ENCODE results near the gene DOCK9.
"Not testable (repeated sequence)": the region's sequence is repeated elsewhere in the genome, so short reads cannot be mapped to it uniquely, and the experiment has no call there.

Gene DOCK9

GRCh38 chr13:98915981-98916380 is 61.9 kb downstream of the DOCK9 start:
- DNase-seq: no peak

GRCh38 chr13:98915563-98915962 is 62.3 kb downstream of the DOCK9 start:
- no peak for DNase-seq

DNA sequence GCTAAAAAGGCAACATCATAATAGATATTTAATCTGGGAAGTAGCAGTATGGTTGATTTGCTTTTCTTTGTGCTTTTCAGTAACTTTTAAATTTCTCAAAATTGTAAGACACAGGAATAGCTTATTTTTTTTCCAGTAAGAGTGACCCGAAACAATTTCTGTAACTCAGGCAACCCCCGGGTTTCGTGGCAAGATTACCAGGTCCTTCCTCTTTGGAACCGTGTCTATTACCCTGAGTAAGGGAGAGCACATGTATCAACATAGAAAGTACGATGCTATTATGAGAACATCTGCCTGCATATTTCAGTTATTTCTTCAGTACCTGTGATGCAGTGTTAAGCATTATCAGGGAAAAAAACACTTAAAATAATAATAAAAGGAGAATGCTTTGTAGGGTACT is 64.1 kb downstream of the DOCK9 start:
- DNase-seq: no peak

GRCh38 chr13:98912846-98913245 is 65.0 kb downstream of the DOCK9 start:
- no peak for DNase-seq

DNA sequence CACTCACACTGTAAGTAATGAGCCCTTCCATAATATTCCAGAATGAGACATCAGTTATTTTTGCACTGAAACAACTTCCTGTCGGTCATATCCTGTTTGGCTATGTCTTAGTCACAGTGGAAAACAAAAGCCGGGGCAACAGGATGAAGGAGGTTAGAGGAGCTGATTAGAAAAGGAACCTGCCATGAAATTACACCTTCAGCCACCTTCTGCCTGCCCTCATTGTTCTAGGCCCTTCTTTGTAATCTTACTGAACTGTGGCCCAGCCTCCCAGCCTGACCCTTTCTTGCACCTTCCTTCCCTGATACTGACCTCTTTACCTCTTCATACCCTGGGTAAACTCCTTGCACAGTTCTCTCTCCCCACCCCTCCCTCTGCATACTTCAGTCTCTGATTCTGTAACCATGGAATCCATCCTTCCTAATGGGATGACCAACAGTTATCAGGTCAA is 67.3 kb downstream of the DOCK9 start:
- peak; percentile 52 for DNase-seq

- peak; percentile 25 for DNase-seq
These were observed 68.8 kb downstream of the DOCK9 start for GRCh38 chr13:98909016-98909415.

GRCh38 chr13:98906746-98907502 is 70.9 kb downstream of the DOCK9 start:
- DNase-seq: no peak

GRCh38 chr13:98905199-98905598 is 72.7 kb downstream of the DOCK9 start:
- DNase-seq: no peak

DNA sequence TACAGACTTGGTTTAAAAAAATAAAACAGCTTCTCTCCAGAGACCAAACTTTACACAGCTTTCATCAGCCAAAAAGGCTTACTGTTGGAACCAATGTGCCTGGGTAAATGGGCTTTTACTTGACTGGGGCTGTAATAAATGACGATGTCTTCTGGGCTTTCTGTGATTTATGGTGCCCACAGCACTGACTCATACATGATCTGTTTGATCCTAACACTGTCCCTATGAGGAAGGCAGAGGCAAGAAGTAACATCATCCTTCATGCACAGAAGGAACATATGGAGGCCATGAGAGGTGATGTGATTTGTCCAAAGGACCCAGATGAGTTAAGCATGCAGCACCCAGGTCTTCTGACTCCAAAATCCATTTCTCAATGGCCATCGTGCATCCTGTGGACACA is 77.4 kb downstream of the DOCK9 start:
- no peak for DNase-seq

DNA sequence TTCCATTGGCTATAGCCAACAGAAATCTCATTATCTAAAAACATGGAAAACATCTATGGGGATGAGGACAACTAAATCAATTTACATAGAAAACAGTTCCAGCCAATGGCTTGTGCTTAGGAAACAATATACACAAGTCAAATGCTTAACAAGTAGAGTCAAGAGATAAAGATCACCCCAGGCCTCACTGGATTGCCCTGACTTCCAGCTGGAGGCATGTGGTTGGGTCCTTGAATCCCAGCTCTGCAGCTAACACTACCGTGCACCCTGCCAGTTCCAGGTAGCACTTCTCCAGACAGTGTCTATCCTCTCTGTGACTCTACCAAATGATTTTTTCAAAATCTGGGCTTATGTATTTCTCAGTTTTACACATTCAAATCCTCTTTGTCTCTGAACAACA is 80.2 kb downstream of the DOCK9 start:
- no peak for DNase-seq

- no peak for DNase-seq
These were observed 81.1 kb downstream of the DOCK9 start for GRCh38 chr13:98896868-98897144.

DNA sequence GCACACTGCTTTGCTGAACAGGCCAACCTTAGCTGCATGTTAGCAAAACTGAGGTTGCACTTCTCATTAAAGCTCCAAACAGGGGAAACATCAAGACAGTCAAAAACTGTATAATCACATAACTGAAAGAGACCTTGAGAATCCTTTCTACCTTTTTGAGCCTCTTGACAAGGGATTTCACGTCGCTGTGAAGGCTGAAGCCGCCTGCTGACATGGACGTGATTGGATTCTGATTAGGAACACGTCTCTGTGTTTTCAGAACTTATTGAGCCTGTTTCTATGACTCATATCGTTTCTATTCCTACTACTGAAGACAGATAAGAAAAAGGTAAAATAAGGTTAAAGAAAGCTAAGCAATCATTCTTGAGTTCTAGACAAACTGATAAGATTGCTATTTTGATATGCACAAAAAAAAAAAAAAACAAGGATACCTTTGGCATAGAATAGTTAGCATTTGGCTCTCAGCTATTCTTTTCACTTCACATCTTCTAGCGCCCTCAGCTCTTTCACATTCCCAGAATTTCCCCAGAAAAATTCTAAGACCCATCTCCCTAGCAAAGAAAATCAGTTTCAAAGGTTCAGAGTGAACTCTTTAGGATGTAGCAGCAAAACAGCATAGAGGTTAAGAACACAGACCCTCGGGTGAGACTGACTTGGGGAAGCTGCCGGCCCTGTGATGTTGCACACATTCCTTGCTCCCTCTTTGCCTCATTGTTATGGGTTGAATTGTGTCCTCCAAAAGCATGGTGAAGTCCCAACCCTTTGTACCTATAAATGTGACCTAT is 81.6 kb downstream of the DOCK9 start:
- no peak for DNase-seq

GRCh38 chr13:98894814-98895213 is 83.0 kb downstream of the DOCK9 start:
- not testable (repeated sequence) for DNase-seq

DNA sequence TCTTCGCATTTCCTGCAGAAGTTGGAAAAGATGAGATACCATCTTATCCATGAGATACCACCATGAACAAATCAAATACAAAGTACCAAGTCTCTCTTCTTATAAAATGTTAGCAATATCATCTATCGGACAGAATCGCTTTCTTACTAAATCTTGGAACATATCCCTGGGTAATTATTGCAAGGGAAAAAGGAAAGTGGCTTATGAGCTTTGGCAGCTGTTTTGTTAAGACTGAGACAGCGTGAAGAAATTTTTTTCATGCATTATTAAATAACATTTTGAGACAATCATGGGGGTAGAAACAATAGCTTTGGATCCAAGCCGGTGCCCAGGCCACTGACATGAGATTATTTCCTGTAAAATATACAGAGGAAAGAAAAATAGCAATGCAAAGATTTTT is 84.5 kb downstream of the DOCK9 start:
- DNase-seq: no peak

DNA sequence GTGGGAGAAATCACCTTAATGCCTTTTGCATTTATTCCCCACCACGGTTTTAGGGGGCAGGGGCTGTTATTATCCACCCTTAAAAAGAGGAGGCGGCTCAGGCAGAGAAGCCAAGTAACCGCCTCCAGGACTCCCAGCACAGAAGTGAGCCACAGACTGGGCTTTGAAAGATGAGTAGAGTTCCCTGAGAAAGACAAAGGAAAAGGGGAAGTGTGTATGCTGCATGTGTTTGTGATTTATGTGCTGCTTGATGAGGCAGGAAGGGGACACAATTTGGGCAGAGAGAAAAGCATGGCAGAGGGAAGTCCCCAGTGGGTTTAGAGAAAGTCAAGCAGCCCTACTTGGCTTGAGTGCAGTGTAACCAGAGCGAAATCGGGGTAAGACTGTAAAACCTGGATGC is 85.0 kb downstream of the DOCK9 start:
- DNase-seq: no peak

DNA sequence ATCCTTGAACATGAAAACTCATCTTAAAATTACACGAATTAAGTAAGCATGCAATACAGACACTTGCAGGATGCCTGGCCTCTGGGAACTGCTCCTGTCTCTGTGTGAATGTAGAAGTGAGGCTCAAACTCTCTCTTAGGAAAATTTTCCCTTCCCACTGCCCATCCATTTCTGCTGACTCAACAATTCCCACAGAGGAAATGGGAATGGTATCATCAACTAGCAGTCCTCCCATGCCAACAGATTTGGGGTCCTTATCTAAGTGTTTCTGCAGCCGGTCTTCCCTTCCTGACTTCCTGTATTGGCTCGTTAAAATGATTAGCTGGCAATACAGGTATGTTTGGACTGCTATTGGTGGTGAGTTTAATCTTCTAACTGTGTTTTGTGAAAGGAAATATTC is 85.8 kb downstream of the DOCK9 start:
- DNase-seq: no peak

DNA sequence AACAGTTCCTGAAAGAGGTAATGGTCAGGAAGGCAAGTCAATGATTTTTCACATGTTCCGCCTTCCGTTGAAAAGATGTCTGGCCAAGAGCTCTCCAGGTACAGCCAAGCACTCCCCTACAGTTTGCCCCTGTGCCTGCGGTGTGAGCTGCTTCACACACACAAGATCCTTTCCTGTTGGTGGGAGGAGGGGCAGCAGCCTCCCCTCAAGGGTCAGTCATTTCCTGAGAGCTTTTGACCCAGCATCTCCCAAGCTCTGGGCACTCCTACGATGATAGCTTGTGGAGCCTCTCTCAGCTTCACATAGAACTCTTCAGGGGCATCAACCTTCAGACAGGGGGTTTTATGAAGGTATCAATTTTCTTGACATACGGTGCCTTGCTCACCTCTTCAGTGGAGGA is 86.9 kb downstream of the DOCK9 start:
- DNase-seq: no peak

- DNase-seq: peak; percentile 4
These were observed 87.7 kb downstream of the DOCK9 start for GRCh38 chr13:98890186-98890585.

GRCh38 chr13:98889419-98890085 is 88.3 kb downstream of the DOCK9 start:
- DNase-seq: no peak

- DNase-seq: no peak
These were observed 89.0 kb downstream of the DOCK9 start for GRCh38 chr13:98888890-98889279.

DNA sequence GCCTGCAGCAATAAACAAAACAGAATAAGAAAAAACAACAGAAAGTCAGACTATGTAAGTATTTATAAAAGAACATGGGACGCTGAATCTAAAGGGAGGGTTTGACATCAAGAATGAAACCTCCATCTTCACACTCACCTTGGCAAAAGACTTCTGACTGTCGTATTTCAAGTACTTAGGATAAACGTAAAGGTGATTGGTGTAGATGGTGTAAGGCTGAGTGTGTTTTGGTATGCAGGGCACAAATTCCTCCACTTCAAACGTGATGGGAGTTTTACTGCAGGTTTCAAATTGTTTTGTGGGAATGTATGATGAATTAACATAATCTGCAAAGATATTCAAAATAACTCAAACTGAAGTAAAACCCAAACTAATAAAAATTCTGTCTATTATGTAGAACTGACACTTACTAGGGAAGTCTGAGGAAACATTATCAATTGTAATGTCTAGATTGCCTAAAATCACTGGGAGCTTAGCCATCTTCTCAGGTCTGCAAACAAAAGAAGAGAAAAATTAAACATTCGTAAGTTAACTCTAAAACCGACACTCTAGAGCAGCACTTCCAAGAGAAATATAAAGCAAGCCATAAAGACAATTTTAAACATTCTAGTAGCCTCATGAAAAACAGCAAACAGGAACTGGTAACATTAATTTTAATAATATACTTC is 89.5 kb downstream of the DOCK9 start:
- no peak for DNase-seq

- no peak for DNase-seq
These were observed 91.2 kb downstream of the DOCK9 start for GRCh38 chr13:98886587-98887230.

DNA sequence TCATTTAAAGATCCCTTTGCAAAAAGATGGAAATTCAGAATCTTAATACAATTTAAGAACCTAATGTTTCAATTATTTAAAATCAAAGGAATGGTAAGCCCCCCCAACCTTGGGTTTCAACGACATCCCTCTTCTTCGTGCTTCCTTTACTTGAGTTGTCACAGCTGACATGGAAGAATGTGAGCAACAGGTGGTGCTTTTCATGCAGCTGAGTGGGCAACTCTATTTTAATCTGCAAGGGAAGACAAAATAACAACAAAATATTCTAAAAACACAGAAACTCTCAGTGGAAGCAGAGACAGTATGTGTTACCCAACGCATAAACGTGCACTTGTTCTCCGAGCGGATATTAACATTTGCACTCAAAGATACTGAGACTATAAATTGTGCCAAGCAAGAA is 92.3 kb downstream of the DOCK9 start:
- DNase-seq: no peak
